BLaER1 (cell line): Measurements from ENCODE around the gene CCDC63.
A peak's percentile ranks its signal among the peaks of the same experiment; 100 is the strongest.
"Not testable (repeated sequence)": the region's sequence is repeated elsewhere in the genome, so short reads cannot be mapped to it uniquely, and the experiment has no call there.

Source experiments
- H3K27ac ChIP-seq: shearing (Covaris generic); formaldehyde crosslinking; 2 replicates; pipeline ENCODE4 v1.8.1; 2022
- H3K27me3 ChIP-seq: shearing (Covaris generic); formaldehyde crosslinking; 2 replicates; pipeline ENCODE4 v1.8.1; 2022
- H3K36me3 ChIP-seq: shearing (Covaris generic); formaldehyde crosslinking; 2 replicates; pipeline ENCODE4 v1.8.1; 2022
- H3K4me1 ChIP-seq: shearing (Covaris generic); formaldehyde crosslinking; 2 replicates; pipeline ENCODE4 v1.8.1; 2022
- H3K4me2 ChIP-seq: shearing (Covaris generic); formaldehyde crosslinking; 2 replicates; pipeline ENCODE4 v1.8.1; 2022
- H3K4me3 ChIP-seq: shearing (Covaris generic); formaldehyde crosslinking; 2 replicates; pipeline ENCODE4 v1.8.1; 2022
- H3K9ac ChIP-seq: shearing (Covaris generic); formaldehyde crosslinking; 2 replicates; pipeline ENCODE4 v1.8.1; 2022
- H3K9me3 ChIP-seq: shearing (Covaris generic); formaldehyde crosslinking; 2 replicates; pipeline ENCODE4 v1.8.1; 2022
- H4K20me1 ChIP-seq: shearing (Covaris generic); formaldehyde crosslinking; 2 replicates; pipeline ENCODE4 v1.8.1; 2022
- Cebpa-rat ChIP-seq: shearing (Covaris generic); IDR thresholded peaks from 2 replicates; pipeline ENCODE4 v1.8.1; 2022

Gene CCDC63

DNA sequence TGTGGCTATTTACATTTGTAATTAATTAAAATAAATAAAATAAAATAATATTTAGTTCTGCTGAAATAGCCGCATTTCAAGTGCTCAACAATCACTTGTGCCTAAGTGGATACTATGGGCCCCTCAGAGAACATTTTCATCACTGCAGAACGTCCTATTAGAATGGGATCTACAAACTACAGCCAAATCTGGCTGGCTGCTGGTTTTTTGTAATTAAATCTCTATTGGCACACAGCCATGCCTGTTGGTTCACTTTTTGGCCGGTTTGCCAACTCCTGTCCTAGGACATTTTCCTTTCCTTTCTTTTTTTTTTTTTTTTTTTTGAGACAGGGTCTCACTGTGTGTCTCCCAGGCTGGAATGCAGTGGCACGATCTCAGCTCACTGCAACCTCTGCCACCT lies 9.8 kb downstream of the CCDC63 start:
- no peaks in the 10 kb centered on the region for H4K20me1 ChIP-seq
- H3K4me1 ChIP-seq: peaks cover 18% of the 10 kb centered on the region
- H3K9ac ChIP-seq: no peak overlapping the region
- no peaks in the 10 kb centered on the region for H3K27me3 ChIP-seq
- TF ChIP-seq Cebpa-rat: no peak
- no peak overlapping the region for H3K27ac ChIP-seq
- H3K9me3 ChIP-seq: no peaks in the 10 kb centered on the region
- no peak overlapping the region for H3K4me2 ChIP-seq
- H3K36me3 ChIP-seq: no peaks in the 10 kb centered on the region
- H3K4me3 ChIP-seq: no peak overlapping the region

DNA sequence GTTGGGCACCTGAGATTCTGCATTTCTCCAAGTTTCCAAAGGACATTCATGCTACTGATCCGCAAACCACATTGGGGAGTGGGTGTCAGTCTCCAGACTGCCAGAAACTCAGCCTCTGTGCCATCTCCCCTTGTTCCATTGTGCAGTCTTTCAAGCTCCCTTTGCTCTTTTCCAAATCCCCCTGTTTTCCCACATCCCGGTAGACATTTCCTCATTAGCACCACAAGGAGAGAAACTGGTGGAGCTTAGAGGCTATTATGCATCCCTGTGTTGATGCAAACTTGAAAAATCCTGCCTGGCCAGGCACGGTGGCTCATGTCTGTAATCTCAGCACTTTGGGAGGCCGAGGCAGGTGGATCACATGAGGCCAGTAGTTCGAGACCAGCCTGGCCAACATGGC lies 10.7 kb downstream of the CCDC63 start:
- H3K4me3 ChIP-seq: no peak overlapping the region

DNA sequence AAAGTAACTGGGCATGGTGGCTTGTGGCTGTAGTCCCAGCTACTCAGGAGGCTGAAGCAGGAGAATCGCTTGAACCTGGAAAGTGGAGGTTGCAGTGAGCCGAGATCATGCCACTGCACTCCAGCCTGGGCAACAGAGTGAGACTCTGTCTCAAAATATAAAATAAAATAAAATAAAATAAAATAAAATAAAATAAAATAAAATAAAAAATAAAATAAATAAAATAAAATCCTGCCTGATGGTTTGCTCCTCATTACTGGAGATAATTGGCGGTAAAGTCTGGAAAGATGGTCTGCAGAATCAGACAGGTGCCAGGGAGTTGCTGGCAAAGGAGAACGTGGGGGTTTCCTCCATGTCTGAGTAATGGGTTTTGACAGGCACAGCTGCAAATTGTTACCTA lies 11.2 kb downstream of the CCDC63 start:
- H3K9me3 ChIP-seq: not testable (repeated sequence)

More for the DNA sequence above, 10.7 kb downstream of the CCDC63 start:
- no peak overlapping the region for H3K9ac ChIP-seq
- no peaks in the 10 kb centered on the region for H4K20me1 ChIP-seq
- no peaks in the 10 kb centered on the region for H3K36me3 ChIP-seq
- H3K4me1 ChIP-seq: peaks cover 18% of the 10 kb centered on the region
- TF ChIP-seq Cebpa-rat: no peak
- H3K27ac ChIP-seq: no peak overlapping the region
- H3K27me3 ChIP-seq: no peaks in the 10 kb centered on the region
- H3K9me3 ChIP-seq: no peaks in the 10 kb centered on the region
- H3K4me2 ChIP-seq: no peak overlapping the region

DNA sequence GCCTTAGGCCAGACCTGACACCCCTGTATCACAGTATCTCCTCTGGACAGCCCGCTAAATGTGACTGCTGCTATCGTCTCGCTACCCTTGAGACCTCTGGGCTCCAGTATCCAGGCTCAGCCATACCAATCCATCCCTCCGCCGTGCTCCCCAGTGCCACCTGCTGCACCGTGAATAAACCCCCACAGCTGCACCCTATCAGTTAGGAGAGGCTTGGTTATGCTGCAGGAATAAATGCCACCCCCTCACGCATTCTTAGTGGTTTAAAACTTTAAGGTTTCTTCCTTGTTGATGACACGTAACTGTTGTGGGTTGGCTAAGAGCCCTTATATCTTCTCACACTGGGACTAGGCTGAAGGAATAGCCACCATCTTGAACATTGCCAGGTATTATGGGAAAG lies 12.1 kb downstream of the CCDC63 start:
- H3K27me3 ChIP-seq: no peaks in the 10 kb centered on the region
- no peaks in the 10 kb centered on the region for H4K20me1 ChIP-seq
- H3K9me3 ChIP-seq: no peaks in the 10 kb centered on the region
- no peaks in the 10 kb centered on the region for H3K36me3 ChIP-seq
- H3K4me1 ChIP-seq: peaks cover 18% of the 10 kb centered on the region
- no peak overlapping the region for H3K27ac ChIP-seq
- no peak overlapping the region for H3K9ac ChIP-seq
- H3K4me3 ChIP-seq: no peak overlapping the region
- no peak for TF ChIP-seq Cebpa-rat
- H3K4me2 ChIP-seq: no peak overlapping the region

More for the DNA sequence above, 11.2 kb downstream of the CCDC63 start:
- not testable (repeated sequence) for H3K9ac ChIP-seq, H3K4me3 ChIP-seq, H4K20me1 ChIP-seq, H3K27ac ChIP-seq, H3K27me3 ChIP-seq, H3K36me3 ChIP-seq, H3K4me2 ChIP-seq
- H3K4me1 ChIP-seq: peaks cover 18% of the 10 kb centered on the region

DNA sequence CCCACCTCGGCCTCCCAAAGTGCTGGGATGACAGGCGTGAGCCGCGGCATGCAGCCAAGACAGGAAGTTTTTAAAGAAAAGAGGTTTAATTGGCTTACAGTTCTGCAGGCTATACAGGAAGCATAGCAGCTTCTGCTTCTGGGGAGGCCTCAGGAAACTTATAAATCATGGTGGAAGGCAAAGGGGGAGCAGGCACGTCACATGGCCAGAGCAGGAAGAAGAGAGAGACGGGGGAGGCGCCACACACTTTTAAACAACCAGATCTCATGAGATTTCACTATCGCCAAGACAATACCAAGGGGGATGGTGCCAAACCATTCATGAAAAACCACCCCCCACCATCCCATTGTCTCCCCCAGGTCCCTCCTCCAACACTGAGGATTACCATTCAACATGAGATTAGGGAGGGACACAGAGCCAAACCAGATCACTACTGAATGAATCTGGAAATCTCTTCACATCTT lies 14.1 kb downstream of the CCDC63 start:
- Histone ChIP-seq H3K27me3 (no peaks in the 10 kb centered on the region), H3K9me3 (no peaks in the 10 kb centered on the region), H3K4me1 (peaks cover 9% of the 10 kb centered on the region), H4K20me1 (no peaks in the 10 kb centered on the region), H3K36me3 (no peaks in the 10 kb centered on the region), H3K4me3 (no peak overlapping the region), H3K27ac (peak overlapping the region; percentile 12; the same call in 1 of the 2 replicates), H3K4me2 (peak overlapping the region; percentile 13; the same call in 1 of the 2 replicates), H3K9ac (no peak overlapping the region)
- no peak for TF ChIP-seq Cebpa-rat

DNA sequence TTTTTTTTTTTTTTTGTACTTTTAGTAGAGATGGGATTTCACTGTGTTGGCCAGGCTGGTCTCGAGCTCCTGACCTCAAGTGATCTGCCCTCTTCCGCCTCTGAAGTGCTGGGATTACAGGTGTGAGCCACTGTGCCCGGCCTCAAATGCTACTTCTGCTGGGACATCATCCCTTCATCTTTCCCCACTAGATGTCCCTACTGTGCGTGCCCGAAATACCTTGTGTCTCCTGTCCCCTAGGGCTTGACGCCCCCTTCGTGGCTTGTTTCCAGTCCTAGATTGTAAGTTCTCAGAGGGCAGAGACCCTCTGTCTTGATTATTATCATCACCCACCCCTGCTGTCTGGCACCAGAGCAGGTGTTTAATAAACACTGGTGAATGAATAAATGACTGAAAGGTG lies 14.9 kb downstream of the CCDC63 start:
- no peaks in the 10 kb centered on the region for H3K36me3 ChIP-seq
- peaks cover 9% of the 10 kb centered on the region for H3K4me1 ChIP-seq
- no peak for TF ChIP-seq Cebpa-rat
- H3K4me3 ChIP-seq: no peak overlapping the region
- H3K4me2 ChIP-seq: no peak overlapping the region
- no peak overlapping the region for H3K9ac ChIP-seq
- H3K9me3 ChIP-seq: no peaks in the 10 kb centered on the region
- no peaks in the 10 kb centered on the region for H3K27me3 ChIP-seq
- no peaks in the 10 kb centered on the region for H4K20me1 ChIP-seq
- H3K27ac ChIP-seq: no peak overlapping the region

DNA sequence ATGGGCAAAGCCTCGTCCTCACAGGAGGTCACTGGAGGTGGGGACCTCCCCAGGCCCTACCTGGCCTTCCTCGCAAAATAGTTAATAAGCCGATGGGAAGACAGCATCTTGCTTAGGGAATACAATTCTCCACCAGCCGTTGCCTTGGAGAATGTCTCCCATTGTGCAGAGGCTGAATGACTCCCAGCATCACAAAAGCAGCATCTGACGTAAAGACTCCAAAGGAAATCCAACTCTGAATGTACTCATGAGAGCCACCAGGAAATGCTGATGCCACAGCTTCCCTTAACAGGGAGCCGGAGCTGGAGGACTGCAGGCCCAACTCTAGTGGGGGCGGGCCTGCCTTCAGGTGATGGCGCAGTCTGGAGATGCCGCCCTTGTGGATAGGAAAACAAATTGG lies 15.5 kb downstream of the CCDC63 start:
- Histone ChIP-seq H3K4me2 (no peak overlapping the region), H3K9me3 (no peaks in the 10 kb centered on the region), H3K9ac (no peak overlapping the region), H3K4me3 (no peak overlapping the region), H3K36me3 (no peaks in the 10 kb centered on the region), H4K20me1 (no peaks in the 10 kb centered on the region), H3K27ac (no peak overlapping the region), H3K4me1 (peaks cover 9% of the 10 kb centered on the region), H3K27me3 (no peaks in the 10 kb centered on the region)
- TF ChIP-seq Cebpa-rat: no peak

DNA sequence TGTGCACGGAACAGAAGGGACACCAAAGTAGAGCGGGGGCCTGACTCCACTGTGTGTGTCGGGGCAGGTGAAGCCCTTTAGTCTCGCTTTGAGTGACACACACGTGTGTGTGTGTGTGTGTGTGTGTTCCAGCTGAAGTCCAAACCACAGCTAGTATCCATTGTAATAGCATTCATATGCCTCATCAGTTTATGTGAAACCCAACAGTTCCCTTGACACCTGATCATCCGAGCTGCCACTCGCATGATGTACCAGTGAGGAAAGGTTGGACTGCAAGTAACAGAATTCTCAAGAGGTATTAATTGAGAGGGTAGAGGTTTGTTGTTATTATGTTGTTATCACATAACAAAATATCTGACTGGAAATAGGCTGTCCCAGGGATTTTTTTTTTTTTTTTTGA lies 16.4 kb downstream of the CCDC63 start:
- Histone ChIP-seq H3K27ac (no peak overlapping the region), H3K36me3 (no peaks in the 10 kb centered on the region), H4K20me1 (no peaks in the 10 kb centered on the region), H3K4me1 (peaks cover 9% of the 10 kb centered on the region), H3K9me3 (no peaks in the 10 kb centered on the region), H3K27me3 (no peaks in the 10 kb centered on the region), H3K9ac (no peak overlapping the region), H3K4me3 (no peak overlapping the region), H3K4me2 (no peak overlapping the region)
- TF ChIP-seq Cebpa-rat: no peak

DNA sequence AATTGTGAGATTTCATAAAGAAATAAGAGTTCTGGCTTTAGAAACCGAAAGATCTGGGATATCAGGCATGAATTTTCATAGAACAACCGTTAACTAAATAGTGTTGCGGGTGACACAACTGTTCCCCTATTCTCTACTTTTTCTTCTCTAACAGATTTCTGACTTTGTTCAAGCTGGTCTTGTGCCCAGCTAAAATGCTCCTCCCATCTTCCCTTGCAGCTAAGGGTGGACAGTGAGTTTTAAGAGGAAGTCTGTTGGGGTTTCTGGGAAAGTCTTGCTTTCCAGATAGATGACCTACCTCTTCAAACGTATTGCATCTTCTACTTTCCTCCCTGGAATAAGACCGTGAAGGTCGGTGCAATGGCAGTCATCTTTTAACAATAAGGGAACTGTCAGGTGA lies 18.7 kb downstream of the CCDC63 start:
- H3K27me3 ChIP-seq: no peaks in the 10 kb centered on the region
- no peak overlapping the region for H3K27ac ChIP-seq
- H3K4me2 ChIP-seq: no peak overlapping the region
- H3K9me3 ChIP-seq: peaks cover 16% of the 10 kb centered on the region
- no peaks in the 10 kb centered on the region for H3K36me3 ChIP-seq
- H3K9ac ChIP-seq: no peak overlapping the region
- no peaks in the 10 kb centered on the region for H4K20me1 ChIP-seq
- no peak overlapping the region for H3K4me3 ChIP-seq
- no peak for TF ChIP-seq Cebpa-rat
- H3K4me1 ChIP-seq: peaks cover 9% of the 10 kb centered on the region

DNA sequence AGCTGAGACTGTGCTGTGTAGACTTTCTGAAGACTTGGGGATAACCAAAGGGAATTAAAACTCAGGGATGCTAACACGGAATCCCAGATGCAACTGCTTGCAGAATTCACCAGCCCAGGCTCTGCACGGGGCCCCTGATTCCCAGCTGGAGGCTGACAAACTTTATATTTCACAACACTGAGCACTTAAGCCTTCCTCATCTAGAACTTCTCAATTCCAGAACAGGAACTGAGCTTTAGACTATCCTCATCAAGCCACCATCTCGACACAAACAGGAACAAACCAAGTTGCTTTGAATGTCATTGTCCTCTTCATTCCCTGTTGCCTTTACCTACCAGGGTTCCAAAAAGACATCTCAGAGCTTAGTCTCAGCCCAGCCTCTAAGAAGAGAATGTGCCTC lies 22.2 kb downstream of the CCDC63 start:
- H3K9me3 ChIP-seq: peaks cover 17% of the 10 kb centered on the region
- no peak overlapping the region for H3K4me2 ChIP-seq
- H3K4me1 ChIP-seq: no peaks in the 10 kb centered on the region
- H3K27me3 ChIP-seq: no peaks in the 10 kb centered on the region
- no peaks in the 10 kb centered on the region for H4K20me1 ChIP-seq
- H3K4me3 ChIP-seq: no peak overlapping the region
- H3K36me3 ChIP-seq: no peaks in the 10 kb centered on the region
- H3K27ac ChIP-seq: no peak overlapping the region
- no peak overlapping the region for H3K9ac ChIP-seq
- TF ChIP-seq Cebpa-rat: no peak

DNA sequence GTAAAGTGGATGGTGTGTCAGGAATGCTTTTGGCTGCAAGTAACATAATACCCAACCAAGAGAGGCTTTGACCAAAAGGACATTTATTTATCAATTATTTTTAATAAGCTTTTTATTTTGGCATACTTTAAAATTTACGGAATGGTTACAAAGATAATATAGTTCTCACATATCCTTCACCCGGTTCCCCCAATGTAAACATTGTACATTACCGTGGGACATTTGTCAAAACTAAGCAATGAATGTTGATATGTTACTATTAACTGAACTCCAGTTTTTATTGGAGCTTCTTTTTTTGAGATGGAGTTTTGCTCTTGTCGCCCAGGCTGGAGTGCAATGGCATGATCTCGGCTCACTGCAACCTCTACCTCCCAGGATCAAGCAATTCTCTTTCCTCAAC lies 23.0 kb downstream of the CCDC63 start:
- Histone ChIP-seq H3K36me3 (no peaks in the 10 kb centered on the region), H4K20me1 (no peaks in the 10 kb centered on the region), H3K27ac (no peak overlapping the region), H3K4me2 (no peak overlapping the region), H3K27me3 (no peaks in the 10 kb centered on the region), H3K9ac (no peak overlapping the region), H3K9me3 (peaks cover 17% of the 10 kb centered on the region), H3K4me1 (no peaks in the 10 kb centered on the region), H3K4me3 (no peak overlapping the region)
- TF ChIP-seq Cebpa-rat: no peak
